GM12801 (cell line): ENCODE measurements around the gene PCDHGA7.
"Not testable (repeated sequence)": the region's sequence is repeated elsewhere in the genome, so short reads cannot be mapped to it uniquely, and the experiment has no call there.

Source experiments
- TF ChIP-seq, protein P1 (sequence below): IDR thresholded peaks from one replicate; pipeline ENCODE4 v1.5.1; 2011; ENCODE audit warnings: control low read depth; ENCODE audit not compliant: insufficient read length; ENCODE audit errors: extremely low read depth

PCDHGA7 gene

DNA sequence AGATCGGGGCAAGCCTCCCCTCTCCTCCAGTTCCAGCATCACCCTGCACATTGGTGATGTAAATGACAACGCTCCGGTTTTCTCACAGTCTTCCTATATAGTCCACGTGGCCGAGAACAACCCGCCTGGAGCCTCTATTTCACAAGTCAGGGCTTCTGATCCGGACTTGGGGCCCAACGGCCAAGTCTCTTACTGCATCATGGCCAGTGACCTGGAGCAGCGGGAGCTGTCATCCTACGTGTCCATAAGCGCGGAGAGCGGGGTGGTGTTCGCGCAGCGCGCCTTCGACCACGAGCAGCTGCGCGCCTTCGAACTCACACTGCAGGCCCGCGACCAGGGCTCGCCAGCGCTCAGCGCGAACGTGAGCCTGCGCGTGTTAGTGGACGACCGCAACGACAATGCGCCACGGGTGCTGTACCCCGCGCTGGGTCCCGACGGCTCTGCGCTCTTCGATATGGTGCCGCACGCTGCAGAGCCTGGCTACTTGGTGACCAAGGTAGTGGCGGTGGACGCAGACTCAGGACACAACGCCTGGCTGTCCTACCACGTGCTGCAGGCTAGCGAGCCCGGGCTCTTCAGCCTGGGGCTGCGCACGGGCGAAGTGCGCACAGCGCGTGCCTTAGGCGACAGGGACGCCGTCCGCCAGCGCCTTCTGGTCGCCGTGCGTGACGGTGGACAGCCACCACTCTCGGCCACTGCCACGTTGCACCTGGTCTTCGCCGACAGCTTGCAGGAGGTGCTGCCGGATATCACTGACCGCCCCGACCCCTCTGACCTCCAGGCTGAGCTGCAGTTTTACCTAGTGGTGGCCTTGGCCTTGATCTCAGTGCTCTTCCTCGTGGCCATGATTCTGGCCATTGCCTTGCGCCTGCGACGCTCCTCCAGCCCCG, 6.9 kb downstream of the PCDHGA7 start:
- TF ChIP-seq, protein P1, sequence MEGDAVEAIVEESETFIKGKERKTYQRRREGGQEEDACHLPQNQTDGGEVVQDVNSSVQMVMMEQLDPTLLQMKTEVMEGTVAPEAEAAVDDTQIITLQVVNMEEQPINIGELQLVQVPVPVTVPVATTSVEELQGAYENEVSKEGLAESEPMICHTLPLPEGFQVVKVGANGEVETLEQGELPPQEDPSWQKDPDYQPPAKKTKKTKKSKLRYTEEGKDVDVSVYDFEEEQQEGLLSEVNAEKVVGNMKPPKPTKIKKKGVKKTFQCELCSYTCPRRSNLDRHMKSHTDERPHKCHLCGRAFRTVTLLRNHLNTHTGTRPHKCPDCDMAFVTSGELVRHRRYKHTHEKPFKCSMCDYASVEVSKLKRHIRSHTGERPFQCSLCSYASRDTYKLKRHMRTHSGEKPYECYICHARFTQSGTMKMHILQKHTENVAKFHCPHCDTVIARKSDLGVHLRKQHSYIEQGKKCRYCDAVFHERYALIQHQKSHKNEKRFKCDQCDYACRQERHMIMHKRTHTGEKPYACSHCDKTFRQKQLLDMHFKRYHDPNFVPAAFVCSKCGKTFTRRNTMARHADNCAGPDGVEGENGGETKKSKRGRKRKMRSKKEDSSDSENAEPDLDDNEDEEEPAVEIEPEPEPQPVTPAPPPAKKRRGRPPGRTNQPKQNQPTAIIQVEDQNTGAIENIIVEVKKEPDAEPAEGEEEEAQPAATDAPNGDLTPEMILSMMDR = no peak

DNA sequence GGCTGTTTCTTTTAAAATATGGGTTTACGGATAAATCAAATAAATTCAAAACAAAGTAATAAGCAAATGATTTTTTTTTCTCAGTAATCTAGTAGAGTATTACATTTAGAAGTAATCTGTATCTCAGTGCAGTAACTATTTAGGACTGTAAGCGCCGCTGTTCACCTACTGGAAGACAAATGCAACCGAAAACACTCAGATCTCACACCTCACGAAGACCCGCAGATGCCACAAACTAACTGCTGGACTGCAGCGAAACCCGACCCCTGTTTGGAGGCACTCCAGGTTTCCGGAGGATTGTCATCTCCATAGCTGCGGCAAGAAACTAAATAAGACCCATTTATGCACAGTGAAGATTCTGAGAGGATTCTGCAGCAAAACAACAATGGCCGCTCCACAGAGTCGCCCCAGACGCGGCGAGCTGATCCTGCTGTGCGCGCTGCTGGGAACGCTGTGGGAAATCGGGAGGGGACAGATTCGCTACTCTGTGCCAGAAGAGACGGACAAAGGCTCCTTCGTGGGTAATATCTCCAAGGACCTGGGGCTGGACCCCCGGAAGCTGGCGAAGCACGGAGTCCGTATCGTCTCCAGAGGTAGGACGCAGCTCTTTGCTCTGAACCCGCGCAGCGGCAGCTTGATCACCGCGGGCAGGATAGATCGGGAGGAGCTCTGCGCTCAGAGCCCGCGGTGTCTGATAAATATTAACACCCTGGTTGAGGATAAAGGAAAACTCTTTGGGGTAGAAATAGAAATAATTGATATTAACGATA, 10.1 kb downstream of the PCDHGA7 start, which contains the start of gene PCDHGA8:
TSS of gene PCDHGA8 (plus strand) at position 205 of the 770 bp plus-strand sequence. CDS start at position 386, 181 bp downstream.
- TF ChIP-seq, protein P1 = no peak

DNA sequence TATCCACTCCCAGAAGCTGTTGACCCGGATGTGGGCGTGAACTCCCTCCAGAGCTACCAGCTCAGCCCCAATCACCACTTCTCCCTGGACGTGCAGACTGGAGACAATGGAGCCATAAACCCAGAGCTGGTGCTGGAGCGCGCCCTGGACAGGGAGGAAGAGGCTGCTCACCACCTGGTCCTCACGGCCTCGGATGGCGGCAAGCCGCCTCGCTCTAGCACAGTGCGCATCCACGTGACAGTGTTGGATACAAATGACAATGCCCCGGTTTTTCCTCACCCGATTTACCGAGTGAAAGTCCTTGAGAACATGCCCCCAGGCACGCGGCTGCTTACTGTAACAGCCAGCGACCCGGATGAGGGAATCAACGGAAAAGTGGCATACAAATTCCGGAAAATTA, 10.7 kb downstream of the PCDHGA7 start:
- TF ChIP-seq, protein P1 = no peak

DNA sequence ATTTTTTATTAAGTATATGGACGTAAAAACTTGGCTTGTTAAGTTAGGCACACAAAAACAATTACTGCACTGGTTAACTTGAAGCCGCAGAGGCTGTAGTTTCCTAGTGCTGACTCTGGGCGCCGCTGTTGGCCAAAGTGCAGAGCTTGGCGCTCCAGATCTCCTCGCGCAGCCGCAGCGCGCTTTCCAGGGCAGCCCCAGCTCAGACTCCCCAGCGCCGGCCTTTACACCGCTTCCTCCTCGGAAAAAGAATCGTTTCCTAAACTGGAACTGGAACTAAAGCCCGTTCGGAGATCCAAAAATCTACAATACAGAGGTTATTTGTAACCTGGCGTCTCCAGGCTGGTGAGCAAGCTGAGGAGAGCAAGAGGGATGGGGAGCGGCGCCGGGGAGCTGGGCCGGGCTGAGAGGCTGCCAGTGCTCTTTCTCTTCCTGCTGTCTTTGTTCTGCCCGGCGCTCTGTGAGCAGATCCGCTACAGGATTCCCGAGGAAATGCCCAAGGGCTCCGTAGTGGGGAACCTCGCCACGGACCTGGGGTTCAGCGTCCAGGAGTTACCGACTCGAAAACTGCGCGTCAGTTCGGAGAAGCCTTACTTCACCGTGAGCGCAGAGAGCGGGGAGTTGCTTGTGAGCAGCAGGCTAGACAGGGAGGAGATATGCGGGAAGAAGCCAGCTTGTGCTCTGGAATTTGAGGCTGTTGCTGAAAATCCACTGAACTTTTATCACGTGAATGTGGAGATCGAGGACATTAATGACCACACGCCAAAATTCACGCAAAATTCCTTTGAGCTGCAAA, 15.4 kb downstream of the PCDHGA7 start, which contains the start of gene PCDHGB5:
TSS of gene PCDHGB5 (plus strand) at position 192 of the 796 bp plus-strand sequence. CDS start at position 373, 181 bp downstream.
- TF ChIP-seq, protein P1 = not testable (repeated sequence)

DNA sequence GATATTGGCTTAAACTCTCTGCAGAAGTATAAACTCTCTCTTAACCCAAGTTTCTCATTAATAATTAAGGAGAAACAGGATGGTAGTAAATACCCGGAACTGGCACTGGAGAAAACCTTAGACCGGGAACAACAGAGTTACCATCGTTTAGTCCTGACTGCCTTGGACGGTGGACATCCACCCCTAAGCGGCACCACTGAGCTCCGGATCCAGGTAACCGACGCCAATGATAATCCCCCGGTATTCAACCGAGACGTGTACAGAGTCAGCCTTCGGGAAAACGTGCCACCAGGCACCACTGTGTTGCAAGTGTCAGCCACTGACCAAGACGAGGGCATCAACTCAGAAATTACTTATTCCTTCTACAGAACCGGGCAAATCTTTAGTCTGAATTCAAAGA, 16.1 kb downstream of the PCDHGA7 start:
- TF ChIP-seq, protein P1 = no peak

DNA sequence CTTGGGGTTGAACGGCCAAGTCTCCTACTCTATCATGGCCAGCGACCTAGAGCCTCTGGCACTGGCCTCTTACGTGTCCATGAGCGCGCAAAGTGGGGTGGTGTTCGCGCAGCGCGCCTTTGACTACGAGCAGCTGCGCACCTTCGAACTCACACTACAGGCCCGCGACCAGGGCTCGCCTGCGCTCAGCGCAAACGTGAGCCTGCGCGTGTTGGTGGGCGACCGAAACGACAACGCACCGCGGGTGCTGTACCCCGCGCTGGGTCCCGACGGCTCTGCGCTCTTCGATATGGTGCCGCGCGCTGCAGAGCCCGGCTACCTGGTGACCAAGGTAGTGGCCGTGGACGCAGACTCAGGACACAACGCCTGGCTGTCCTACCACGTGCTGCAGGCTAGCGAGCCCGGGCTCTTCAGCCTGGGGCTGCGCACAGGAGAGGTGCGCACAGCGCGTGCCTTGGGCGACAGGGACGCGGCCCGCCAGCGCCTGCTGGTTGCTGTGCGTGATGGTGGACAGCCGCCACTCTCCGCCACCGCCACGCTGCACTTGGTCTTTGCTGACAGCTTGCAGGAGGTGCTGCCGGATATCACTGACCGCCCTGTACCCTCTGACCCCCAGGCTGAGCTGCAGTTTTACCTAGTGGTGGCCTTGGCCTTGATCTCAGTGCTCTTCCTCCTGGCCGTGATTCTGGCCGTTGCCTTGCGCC, 17.2 kb downstream of the PCDHGA7 start:
- TF ChIP-seq, protein P1 = no peak
